Ovary (tissue), 9 donors: ENCODE measurements around the gene NCOA3. TPM values are rescaled to one million over a fixed set of nuclear protein-coding genes. Genes with fewer than 3 reads are reported as not detected.

Source experiments
- DNase-seq, 5 donors: peaks; one replicate each; pipeline ENCODE4 v3.0.0-alpha.2; 2019 to 2020
- H3K27ac ChIP-seq, 2 donors: fragments of 200-600 bp; one replicate each; pipeline versions ENCODE4 v1.5.1 to v1.8.0; 2019 to 2022
- H3K27me3 ChIP-seq: fragments of 200-600 bp; one replicate; pipeline ENCODE4 v1.8.0; 2022
- H3K36me3 ChIP-seq: fragments of 200-600 bp; sonication (generic); one replicate; pipeline ENCODE4 v1.5.1; 2019
- H3K4me1 ChIP-seq: one replicate; pipeline ENCODE4 v1.8.1; 2013; ENCODE audit warnings: mild to moderate bottlenecking, moderate library complexity; ENCODE audit not compliant: insufficient read depth
- H3K4me3 ChIP-seq: fragments of 200-600 bp; sonication (generic); one replicate; pipeline ENCODE4 v1.5.1; 2017
- H3K9me3 ChIP-seq, 2 donors: fragments of 200-600 bp in 1 of 2; sonication (generic) in 1 of 2; one replicate each; pipeline versions ENCODE4 v1.5.1 to v1.8.1; 2013 to 2019; ENCODE audit warnings: mild to moderate bottlenecking in 1 of 2, moderate library complexity in 1 of 2
- EP300 ChIP-seq: sonication (generic); formaldehyde crosslinking; IDR thresholded peaks from one replicate; pipeline ENCODE4 v1.6.1; 2017; ENCODE audit warnings: antibody characterized with exemption
- POLR2A ChIP-seq: fragments of 450-650 bp; IDR thresholded peaks from one replicate; pipeline ENCODE4 v1.6.1; 2017; ENCODE audit warnings: antibody characterized with exemption, mild to moderate bottlenecking, moderate library complexity
- WGBS, 3 donors: extraction: QIAGEN DNeasy Blood & Tissue Kit in 1 of 3; methylation state at CpG; one replicate each; pipeline versions ENCODE4 v1.1.5 to v1.1.7; 2013 to 2017; 5-methylcytosine and 5-hydroxymethylcytosine counted together
- intact Hi-C, 4 donors: fragments of 100-400 bp; cut with DNase I; formaldehyde crosslinking; loops; one replicate each; pipeline versions ENCODE4 v1.11.0 to v1.15.1; 2022 to 2023
- polyA plus RNA-seq, 2 donors: library from polyadenylated mRNA; stranded (reverse); fragments of 200-250 nt in 1 of 2; fragments of 350-450 nt in 1 of 2; fragmentation: Illumina TruSeq in 1 of 2; extraction: RNeasy Lipid Tissue Mini Kit (QIAGEN cat#74804) in 1 of 2; gene quantifications; one replicate each; pipeline ENCODE4 v1.2.3, GENCODE V29; 2013 to 2014
- total RNA-seq, 7 donors: library from RNA; depleted of rRNA in 2 of 7; stranded (reverse); fragments of >200 nt in 2 of 7; fragmentation: NEBNext Ultra II Directional in 3 of 7; extraction: Animal tissue kit (Norgen Biotek cat#: 25700) in 3 of 7; gene quantifications; one replicate each; pipeline versions ENCODE4 v1.1.0 to v1.2.4, GENCODE V29; 2016 to 2023
- TF ChIP-seq, protein P1 (sequence below), 3 donors: fragments of 450-650 bp in 2 of 3; fragments of 200-600 bp in 1 of 3; IDR thresholded peaks; one replicate each; pipeline versions ENCODE4 v1.5.1 to v1.8.0; 2016 to 2022; ENCODE audit warnings: antibody characterized with exemption in 3 of 3, mild to moderate bottlenecking in 1 of 3
- donor health status: DM: no; HTN: no; CAD: no; lungs with moderate emphysema.
- donor health status: DM: no; HTN: no; CAD: no.
- donor health status: Bipolar disorder and iron deficiency.
- donor health status: DM: yes; HTN: yes; CAD: no.
- donor health status: DM: no; HTN: no; CAD: no.
- donor health status: DM: yes; HTN: yes; CAD: no.

Gene NCOA3
- total and polyA plus RNA-seq, 9 donors = 8.2 to 32.4 (median 25.7) TPM

DNA sequence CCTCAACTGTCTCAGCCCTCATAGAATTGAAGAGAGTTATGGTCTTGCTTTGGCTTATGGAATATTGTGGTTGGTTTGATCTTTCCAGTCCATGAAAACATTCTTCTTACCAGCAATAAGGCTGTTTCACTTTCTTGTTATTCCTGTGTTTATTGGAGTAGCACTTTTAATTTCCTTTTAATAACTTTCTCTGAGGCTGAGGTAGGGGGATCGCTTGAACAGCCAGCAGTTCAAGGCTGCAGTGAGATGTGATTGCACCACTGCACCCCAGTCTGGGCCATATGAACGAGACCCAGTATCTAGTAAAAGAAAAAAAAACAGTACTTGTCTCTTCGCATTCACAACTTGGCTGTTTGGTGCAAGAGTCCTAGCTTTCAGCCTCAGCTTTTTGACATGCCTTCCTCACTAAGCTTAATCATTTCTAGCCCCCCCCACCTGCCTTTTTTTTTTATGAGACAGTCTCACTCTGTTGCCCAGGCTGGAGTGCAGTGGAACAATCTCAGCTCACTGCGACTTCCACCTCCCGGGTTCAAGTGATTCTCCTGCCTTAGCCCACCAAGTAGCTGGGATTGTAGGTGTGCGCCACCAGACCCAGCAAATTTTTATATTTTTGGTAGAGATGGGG lies 70.5 kb downstream of the NCOA3 start:
- Histone ChIP-seq H3K27ac (no peak overlapping the region), H3K9me3 (no peaks in the 10 kb centered on the region), H3K4me1 (peaks cover 8% of the 10 kb centered on the region), H3K36me3 (no peaks in the 10 kb centered on the region), H3K27me3 (no peaks in the 10 kb centered on the region), H3K4me3 (no peak overlapping the region)
- WGBS, 3 donors = 76 to 88% (median 84%) methylated on average over 6 of the region's 6 CpGs
- intact Hi-C loops = loop anchor here in 2 of 4 donors (5.0 to 10.0 kb wide), 2 partner anchors 67 to 70 kb away; partner anchors contain the start of gene NCOA3 (in 2 of the 2)
- TF ChIP-seq, protein P1, sequence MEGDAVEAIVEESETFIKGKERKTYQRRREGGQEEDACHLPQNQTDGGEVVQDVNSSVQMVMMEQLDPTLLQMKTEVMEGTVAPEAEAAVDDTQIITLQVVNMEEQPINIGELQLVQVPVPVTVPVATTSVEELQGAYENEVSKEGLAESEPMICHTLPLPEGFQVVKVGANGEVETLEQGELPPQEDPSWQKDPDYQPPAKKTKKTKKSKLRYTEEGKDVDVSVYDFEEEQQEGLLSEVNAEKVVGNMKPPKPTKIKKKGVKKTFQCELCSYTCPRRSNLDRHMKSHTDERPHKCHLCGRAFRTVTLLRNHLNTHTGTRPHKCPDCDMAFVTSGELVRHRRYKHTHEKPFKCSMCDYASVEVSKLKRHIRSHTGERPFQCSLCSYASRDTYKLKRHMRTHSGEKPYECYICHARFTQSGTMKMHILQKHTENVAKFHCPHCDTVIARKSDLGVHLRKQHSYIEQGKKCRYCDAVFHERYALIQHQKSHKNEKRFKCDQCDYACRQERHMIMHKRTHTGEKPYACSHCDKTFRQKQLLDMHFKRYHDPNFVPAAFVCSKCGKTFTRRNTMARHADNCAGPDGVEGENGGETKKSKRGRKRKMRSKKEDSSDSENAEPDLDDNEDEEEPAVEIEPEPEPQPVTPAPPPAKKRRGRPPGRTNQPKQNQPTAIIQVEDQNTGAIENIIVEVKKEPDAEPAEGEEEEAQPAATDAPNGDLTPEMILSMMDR (IDR thresholded peaks at IDR 0.05) = no peak
- no peak for DNase-seq

DNA sequence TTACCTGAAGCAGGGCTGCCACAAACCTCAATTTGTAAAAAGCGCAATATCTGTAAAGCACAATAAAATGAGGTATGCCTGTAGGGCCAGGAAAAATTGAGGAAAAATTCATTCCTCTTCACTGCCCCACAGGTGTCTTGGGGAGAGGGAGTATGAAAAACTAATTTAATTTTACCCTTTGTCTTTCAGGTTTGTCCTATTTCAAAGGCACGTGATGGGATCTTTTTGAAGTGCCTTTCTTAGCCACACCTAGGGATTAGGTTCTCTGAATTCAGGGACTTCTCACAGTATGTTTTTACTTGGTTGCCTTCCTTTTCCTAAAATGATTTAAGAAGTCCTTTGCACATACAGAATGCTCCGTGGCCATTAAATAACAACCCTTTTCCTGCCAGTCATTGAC lies 71.9 kb downstream of the NCOA3 start:
- TF ChIP-seq EP300 = no peak
- TF ChIP-seq, protein P1 (IDR thresholded peaks at IDR 0.05) = no peak
- no peak for TF ChIP-seq POLR2A
- 49 to 60% (median 54%) methylated on average over 3 of the region's 3 CpGs for WGBS, 3 donors
- no peak for DNase-seq
- Histone ChIP-seq H3K27ac (no peak overlapping the region), H3K9me3 (no peaks in the 10 kb centered on the region), H3K4me3 (no peak overlapping the region), H3K27me3 (no peaks in the 10 kb centered on the region), H3K36me3 (no peaks in the 10 kb centered on the region), H3K4me1 (peaks cover under 1% of the 10 kb centered on the region)
- intact Hi-C loops = loop anchor here in 2 of 4 donors (5.0 to 10.0 kb wide), 2 partner anchors 69 to 71 kb away; partner anchors contain the start of gene NCOA3 (in 2 of the 2)

DNA sequence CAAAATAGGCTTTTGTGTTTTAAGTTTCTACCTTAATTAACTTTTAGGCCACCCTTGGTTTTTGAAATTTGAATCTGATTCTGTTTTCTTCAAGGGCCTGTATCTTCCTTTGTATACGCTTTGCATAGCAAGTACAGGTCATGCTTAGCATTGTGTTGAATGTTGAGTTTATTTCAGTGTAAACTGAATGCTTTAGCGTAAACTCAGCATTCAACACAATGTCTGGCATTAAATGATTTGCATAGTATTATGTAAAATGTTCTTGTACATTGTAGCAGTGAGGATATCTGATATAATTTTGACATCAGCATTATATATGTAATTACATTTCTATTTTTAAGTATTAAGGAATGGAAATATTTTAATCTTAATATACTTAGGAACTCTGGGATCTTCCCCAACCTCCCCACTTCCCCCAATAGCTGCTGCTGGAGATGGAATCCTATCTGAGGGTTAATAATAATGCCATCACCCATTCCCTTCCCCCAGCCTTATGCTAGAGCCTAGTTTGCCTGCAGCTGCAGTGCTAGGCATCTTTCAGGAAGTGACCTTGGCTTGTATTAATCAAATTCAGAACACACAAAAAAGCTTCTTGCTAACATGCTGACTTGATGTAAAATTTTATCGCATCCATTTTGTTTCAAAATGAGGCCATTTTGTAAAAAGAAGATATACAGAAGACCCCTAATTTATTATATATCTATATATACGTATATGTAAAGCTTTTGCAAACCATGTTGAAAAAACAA lies 73.1 kb downstream of the NCOA3 start:
- intact Hi-C loops = loop anchor here in 2 of 4 donors (5.0 to 10.0 kb wide), 2 partner anchors 70 to 72 kb away; partner anchors contain the start of gene NCOA3 (in 2 of the 2)
- peaks cover 6% of the 10 kb centered on the region for H3K4me1 ChIP-seq
- WGBS, 3 donors = 44 to 48% (median 46%) methylated on average over 4 of the region's 4 CpGs
- H3K27ac ChIP-seq = peak overlapping the region in 1 of 2 donors; percentile 3
- H3K4me3 ChIP-seq = no peak overlapping the region
- H3K9me3 ChIP-seq = no peaks in the 10 kb centered on the region
- H3K36me3 ChIP-seq = no peaks in the 10 kb centered on the region
- TF ChIP-seq EP300 (no peak), POLR2A (no peak)
- TF ChIP-seq, protein P1 (IDR thresholded peaks at IDR 0.05) = no peak
- H3K27me3 ChIP-seq = no peaks in the 10 kb centered on the region
- DNase-seq = no peak

DNA sequence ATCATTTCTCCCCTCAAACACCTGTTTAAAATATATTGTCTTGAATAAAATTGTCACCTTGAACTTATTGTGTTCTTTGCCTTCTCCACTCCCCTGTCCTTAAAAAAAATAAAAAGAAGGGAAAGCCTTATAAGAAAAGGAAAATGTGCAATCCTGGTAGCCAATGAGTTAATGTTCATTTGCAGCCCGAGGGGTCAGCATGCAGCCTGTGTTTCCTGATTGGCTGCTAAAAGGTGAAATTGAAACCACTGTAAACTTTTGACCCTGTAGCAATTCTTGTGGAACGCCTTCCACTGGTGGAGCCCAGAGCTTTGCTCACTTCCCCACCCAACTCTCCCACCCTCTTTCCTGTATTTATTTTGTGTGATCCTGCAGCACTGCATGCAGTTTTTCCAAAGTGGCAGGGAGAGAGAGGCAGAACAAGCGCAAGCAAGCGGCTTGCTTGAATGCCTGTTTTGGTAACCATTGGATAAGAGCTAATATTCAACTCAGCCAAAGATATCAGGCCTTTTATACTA lies 74.9 kb downstream of the NCOA3 start:
- no peak for TF ChIP-seq EP300
- TF ChIP-seq POLR2A = no peak
- TF ChIP-seq, protein P1 (IDR thresholded peaks at IDR 0.05) = no peak
- DNase-seq = peak; percentile 47 to 61 (median 54)
- no peaks in the 10 kb centered on the region for H3K9me3 ChIP-seq
- intact Hi-C loops = loop anchor here in 1 of 4 donors (10.0 kb wide), 1 partner anchor 72 kb away; the partner anchor contains the start of gene NCOA3
- WGBS, 3 donors = 1 to 3% (median 1%) methylated on average over 4 of the region's 4 CpGs
- H3K36me3 ChIP-seq = no peaks in the 10 kb centered on the region
- peak overlapping the region in 1 of 2 donors; percentile 60 for H3K27ac ChIP-seq
- H3K27me3 ChIP-seq = no peaks in the 10 kb centered on the region
- H3K4me1 ChIP-seq = peaks cover 6% of the 10 kb centered on the region
- H3K4me3 ChIP-seq = no peak overlapping the region
